Measurements from ENCODE around the gene LZIC. TPM values are rescaled to one million over a fixed set of nuclear protein-coding genes. Genes with fewer than 3 reads are reported as not detected.

The LZIC gene
- total and polyA plus RNA-seq, 9 of the 15 experiments (the other 6 are each of a cell fraction or from before 2014, with no cell fraction given) = 32.9 to 109 (median 61.7) TPM

DNA sequence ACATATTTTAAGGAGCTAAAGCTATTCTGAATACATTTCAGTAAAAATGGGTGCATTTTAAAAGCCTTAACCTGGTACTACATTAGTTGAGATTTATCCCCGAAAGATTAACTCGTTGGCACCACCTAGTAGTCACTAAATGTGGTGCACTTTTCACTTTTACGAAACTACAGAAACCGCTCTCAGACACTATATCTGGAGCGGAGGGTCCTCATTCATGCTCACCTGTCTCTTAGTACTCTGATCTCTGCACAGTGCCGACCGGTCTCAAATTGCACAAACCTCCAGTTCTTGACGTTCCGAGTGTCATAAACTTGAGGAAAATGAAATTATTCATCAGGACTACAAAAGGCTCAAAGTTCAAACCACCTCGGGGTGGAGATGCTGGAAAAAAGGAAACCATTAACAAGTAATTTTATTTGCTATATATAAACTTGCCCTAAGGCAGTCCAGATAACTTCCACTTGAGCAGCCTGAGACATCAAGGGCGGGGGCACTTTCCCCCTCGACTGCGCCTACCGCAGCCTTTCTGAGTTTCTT, 722 bp downstream of the LZIC start (continued):
- TF ChIP-seq ZFPM2 (CRISPR knock-in tag; IDR thresholded peaks at IDR 0.05) (no peak), ZNF561 (CRISPR knock-in tag; conservative IDR thresholded peaks at IDR 0.05) (no peak), BCL6 (CRISPR knock-in tag; IDR thresholded peaks at IDR 0.05) (no peak), THRAP3 (IDR thresholded peaks at IDR 0.05; ENCODE audit: borderline replicate concordance) (no peak), ESRRA (IDR thresholded peaks at IDR 0.05; ENCODE audit: borderline replicate concordance, low read depth) (no peak), STAT5A (IDR thresholded peaks at IDR 0.05; ENCODE audit: borderline replicate concordance, low read length) (no peak), XRCC4 (IDR thresholded peaks at IDR 0.05; ENCODE audit: extremely low read depth, insufficient read depth, insufficient read length) (no peak), GABPB2 (CRISPR knock-in tag; conservative IDR thresholded peaks at IDR 0.05) (no peak), FOS (IDR thresholded peaks at IDR 0.05; ENCODE audit: extremely low read depth, insufficient read length) (no peak), FOXJ2 (tag; IDR thresholded peaks at IDR 0.05) (peak; percentile 56; the same call in 1 of the 2 replicates), SETDB1 (IDR thresholded peaks at IDR 0.05; ENCODE audit: low read length) (no peak), ZNF316 (IDR thresholded peaks at IDR 0.05) (no peak), ZNF197 (CRISPR knock-in tag; IDR thresholded peaks at IDR 0.05; ENCODE audit: low read depth) (no peak), LARP7 (IDR thresholded peaks at IDR 0.05) (no peak), CREM (IDR thresholded peaks at IDR 0.05; ENCODE audit: low read depth) (no peak), BHLHE40 (IDR thresholded peaks at IDR 0.05; ENCODE audit: low read length) (no peak), NCOR1 (IDR thresholded peaks at IDR 0.05) (no peak), XRCC5 (IDR thresholded peaks at IDR 0.05; ENCODE audit: low read depth, low read length) (no peak), SIN3A (IDR thresholded peaks at IDR 0.05; ENCODE audit: borderline replicate concordance in 2 of 2, control insufficient read depth in 1 of 2, low read depth in 2 of 2, low read length in 2 of 2) (0 out of 4 replicates have a peak, but pooled peaks of 1 of the 2 experiments have one; percentile 11), FUS (optimal IDR thresholded peaks at IDR 0.05; ENCODE audit: low read depth, low read length) (no peak)
- TF ChIP-seq, protein P1, sequence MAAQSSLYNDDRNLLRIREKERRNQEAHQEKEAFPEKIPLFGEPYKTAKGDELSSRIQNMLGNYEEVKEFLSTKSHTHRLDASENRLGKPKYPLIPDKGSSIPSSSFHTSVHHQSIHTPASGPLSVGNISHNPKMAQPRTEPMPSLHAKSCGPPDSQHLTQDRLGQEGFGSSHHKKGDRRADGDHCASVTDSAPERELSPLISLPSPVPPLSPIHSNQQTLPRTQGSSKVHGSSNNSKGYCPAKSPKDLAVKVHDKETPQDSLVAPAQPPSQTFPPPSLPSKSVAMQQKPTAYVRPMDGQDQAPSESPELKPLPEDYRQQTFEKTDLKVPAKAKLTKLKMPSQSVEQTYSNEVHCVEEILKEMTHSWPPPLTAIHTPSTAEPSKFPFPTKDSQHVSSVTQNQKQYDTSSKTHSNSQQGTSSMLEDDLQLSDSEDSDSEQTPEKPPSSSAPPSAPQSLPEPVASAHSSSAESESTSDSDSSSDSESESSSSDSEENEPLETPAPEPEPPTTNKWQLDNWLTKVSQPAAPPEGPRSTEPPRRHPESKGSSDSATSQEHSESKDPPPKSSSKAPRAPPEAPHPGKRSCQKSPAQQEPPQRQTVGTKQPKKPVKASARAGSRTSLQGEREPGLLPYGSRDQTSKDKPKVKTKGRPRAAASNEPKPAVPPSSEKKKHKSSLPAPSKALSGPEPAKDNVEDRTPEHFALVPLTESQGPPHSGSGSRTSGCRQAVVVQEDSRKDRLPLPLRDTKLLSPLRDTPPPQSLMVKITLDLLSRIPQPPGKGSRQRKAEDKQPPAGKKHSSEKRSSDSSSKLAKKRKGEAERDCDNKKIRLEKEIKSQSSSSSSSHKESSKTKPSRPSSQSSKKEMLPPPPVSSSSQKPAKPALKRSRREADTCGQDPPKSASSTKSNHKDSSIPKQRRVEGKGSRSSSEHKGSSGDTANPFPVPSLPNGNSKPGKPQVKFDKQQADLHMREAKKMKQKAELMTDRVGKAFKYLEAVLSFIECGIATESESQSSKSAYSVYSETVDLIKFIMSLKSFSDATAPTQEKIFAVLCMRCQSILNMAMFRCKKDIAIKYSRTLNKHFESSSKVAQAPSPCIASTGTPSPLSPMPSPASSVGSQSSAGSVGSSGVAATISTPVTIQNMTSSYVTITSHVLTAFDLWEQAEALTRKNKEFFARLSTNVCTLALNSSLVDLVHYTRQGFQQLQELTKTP (IDR thresholded peaks at IDR 0.05; ENCODE audit: low read depth in 1 of 2, partially characterized antibody in 2 of 2) = no peak
- TF ChIP-seq, protein P2, sequence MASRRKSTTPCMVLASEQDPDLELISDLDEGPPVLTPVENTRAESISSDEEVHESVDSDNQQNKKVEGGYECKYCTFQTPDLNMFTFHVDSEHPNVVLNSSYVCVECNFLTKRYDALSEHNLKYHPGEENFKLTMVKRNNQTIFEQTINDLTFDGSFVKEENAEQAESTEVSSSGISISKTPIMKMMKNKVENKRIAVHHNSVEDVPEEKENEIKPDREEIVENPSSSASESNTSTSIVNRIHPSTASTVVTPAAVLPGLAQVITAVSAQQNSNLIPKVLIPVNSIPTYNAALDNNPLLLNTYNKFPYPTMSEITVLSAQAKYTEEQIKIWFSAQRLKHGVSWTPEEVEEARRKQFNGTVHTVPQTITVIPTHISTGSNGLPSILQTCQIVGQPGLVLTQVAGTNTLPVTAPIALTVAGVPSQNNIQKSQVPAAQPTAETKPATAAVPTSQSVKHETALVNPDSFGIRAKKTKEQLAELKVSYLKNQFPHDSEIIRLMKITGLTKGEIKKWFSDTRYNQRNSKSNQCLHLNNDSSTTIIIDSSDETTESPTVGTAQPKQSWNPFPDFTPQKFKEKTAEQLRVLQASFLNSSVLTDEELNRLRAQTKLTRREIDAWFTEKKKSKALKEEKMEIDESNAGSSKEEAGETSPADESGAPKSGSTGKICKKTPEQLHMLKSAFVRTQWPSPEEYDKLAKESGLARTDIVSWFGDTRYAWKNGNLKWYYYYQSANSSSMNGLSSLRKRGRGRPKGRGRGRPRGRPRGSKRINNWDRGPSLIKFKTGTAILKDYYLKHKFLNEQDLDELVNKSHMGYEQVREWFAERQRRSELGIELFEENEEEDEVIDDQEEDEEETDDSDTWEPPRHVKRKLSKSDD (conservative IDR thresholded peaks at IDR 0.05; ENCODE audit: low read length) = no peak
- TF ChIP-seq, protein P3, sequence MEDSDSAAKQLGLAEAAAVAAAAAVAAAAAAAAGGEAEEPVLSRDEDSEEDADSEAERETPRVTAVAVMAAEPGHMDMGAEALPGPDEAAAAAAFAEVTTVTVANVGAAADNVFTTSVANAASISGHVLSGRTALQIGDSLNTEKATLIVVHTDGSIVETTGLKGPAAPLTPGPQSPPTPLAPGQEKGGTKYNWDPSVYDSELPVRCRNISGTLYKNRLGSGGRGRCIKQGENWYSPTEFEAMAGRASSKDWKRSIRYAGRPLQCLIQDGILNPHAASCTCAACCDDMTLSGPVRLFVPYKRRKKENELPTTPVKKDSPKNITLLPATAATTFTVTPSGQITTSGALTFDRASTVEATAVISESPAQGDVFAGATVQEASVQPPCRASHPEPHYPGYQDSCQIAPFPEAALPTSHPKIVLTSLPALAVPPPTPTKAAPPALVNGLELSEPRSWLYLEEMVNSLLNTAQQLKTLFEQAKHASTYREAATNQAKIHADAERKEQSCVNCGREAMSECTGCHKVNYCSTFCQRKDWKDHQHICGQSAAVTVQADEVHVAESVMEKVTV (CRISPR knock-in tag; IDR thresholded peaks at IDR 0.05) = peak; percentile 73

All from K562 (cell line).